ENCODE results near the gene RPGR.

RPGR gene

DNA sequence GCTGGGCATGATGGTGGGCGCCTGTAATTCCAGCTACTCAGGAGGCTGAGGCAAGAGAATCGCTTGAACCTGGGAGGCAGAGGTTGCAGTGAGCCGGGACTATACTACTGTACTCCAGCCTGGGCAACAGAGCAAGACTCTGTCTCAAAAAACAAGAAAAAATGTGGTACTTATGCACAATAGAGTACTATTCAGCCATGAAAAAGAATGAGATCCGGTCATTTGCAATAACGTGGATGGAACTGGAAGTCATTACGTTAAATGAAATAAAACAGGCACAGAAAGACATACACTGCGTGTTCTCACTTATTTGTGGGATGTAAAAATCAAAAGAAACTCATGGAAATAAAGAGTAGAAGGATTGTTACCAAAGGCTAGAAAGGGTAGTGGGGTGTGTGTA is 12.1 kb downstream of the RPGR start:
- Histone ChIP-seq H3K27ac (ENCODE audit: low read depth, low read length, poor library complexity, severe bottlenecking) (no peak overlapping the region), H2AFZ (ENCODE audit: low read length) (no peak overlapping the region), H4K20me1 (ENCODE audit: insufficient read depth, low read length) (no peaks in the 10 kb centered on the region), H3K9me3 (ENCODE audit: low read length) (no peaks in the 10 kb centered on the region), H3K79me2 (ENCODE audit: insufficient read depth, low read length) (no peaks in the 10 kb centered on the region), H3K27me3 (ENCODE audit: insufficient read depth, low read length) (no peaks in the 10 kb centered on the region), H3F3A (ENCODE audit: insufficient read depth, low read length) (no peaks in the 10 kb centered on the region), H3K4me3 (ENCODE audit: low read depth, low read length, poor library complexity, severe bottlenecking) (no peak overlapping the region), H3K4me1 (ENCODE audit: insufficient read depth, low read length, severe bottlenecking) (peaks cover 6% of the 10 kb centered on the region), H3K4me2 (ENCODE audit: low read length) (no peak overlapping the region), H3K9me2 (ENCODE audit: low read depth, low read length) (no peaks in the 10 kb centered on the region), H3K36me3 (ENCODE audit: insufficient read depth, low read length) (peaks cover 6% of the 10 kb centered on the region), H3K9ac (ENCODE audit: low read length) (no peak overlapping the region)
- no peak for TF ChIP-seq EZH2 (IDR thresholded peaks at IDR 0.05; ENCODE audit: borderline replicate concordance, low read length)

- Histone ChIP-seq H3K27me3 (ENCODE audit: insufficient read depth, low read length) (no peaks in the 10 kb centered on the region), H3K36me3 (ENCODE audit: insufficient read depth, low read length) (peaks cover 6% of the 10 kb centered on the region), H2AFZ (ENCODE audit: low read length) (no peak overlapping the region), H3K79me2 (ENCODE audit: insufficient read depth, low read length) (no peaks in the 10 kb centered on the region), H4K20me1 (ENCODE audit: insufficient read depth, low read length) (no peaks in the 10 kb centered on the region), H3K9me3 (ENCODE audit: low read length) (no peaks in the 10 kb centered on the region), H3K4me2 (ENCODE audit: low read length) (no peak overlapping the region), H3K9ac (ENCODE audit: low read length) (no peak overlapping the region), H3F3A (ENCODE audit: insufficient read depth, low read length) (no peaks in the 10 kb centered on the region), H3K27ac (ENCODE audit: low read depth, low read length, poor library complexity, severe bottlenecking) (no peak overlapping the region), H3K4me1 (ENCODE audit: insufficient read depth, low read length, severe bottlenecking) (peaks cover under 1% of the 10 kb centered on the region), H3K4me3 (ENCODE audit: low read depth, low read length, poor library complexity, severe bottlenecking) (no peak overlapping the region), H3K9me2 (ENCODE audit: low read depth, low read length) (no peaks in the 10 kb centered on the region)
- TF ChIP-seq CTCF (IDR thresholded peaks at IDR 0.05; ENCODE audit: low read length) (no peak), EZH2 (IDR thresholded peaks at IDR 0.05; ENCODE audit: borderline replicate concordance, low read length) (no peak)
Measured at GRCh38 chrX:38313190-38313589, 14.1 kb downstream of the RPGR start.

- no peaks in the 10 kb centered on the region for H3K79me2 ChIP-seq (ENCODE audit: insufficient read depth, low read length)
Measured at GRCh38 chrX:38312436-38312835, 14.9 kb downstream of the RPGR start.

More at GRCh38 chrX:38312436-38312835, 14.9 kb downstream of the RPGR start:
- Histone ChIP-seq H3K27me3 (ENCODE audit: insufficient read depth, low read length) (no peaks in the 10 kb centered on the region), H3K4me3 (ENCODE audit: low read depth, low read length, poor library complexity, severe bottlenecking) (no peak overlapping the region), H3K4me2 (ENCODE audit: low read length) (no peak overlapping the region), H4K20me1 (ENCODE audit: insufficient read depth, low read length) (no peaks in the 10 kb centered on the region), H3K4me1 (ENCODE audit: insufficient read depth, low read length, severe bottlenecking) (no peaks in the 10 kb centered on the region), H3K9me2 (ENCODE audit: low read depth, low read length) (no peaks in the 10 kb centered on the region), H3K36me3 (ENCODE audit: insufficient read depth, low read length) (peaks cover 6% of the 10 kb centered on the region), H3K27ac (ENCODE audit: low read depth, low read length, poor library complexity, severe bottlenecking) (no peak overlapping the region), H3K9ac (ENCODE audit: low read length) (no peak overlapping the region), H2AFZ (ENCODE audit: low read length) (no peak overlapping the region), H3K9me3 (ENCODE audit: low read length) (no peaks in the 10 kb centered on the region), H3F3A (ENCODE audit: insufficient read depth, low read length) (no peaks in the 10 kb centered on the region)
- TF ChIP-seq EZH2 (IDR thresholded peaks at IDR 0.05; ENCODE audit: borderline replicate concordance, low read length) (no peak), CTCF (IDR thresholded peaks at IDR 0.05; ENCODE audit: low read length) (no peak)

All from OCI-LY1 (cell line).